ENCODE measurements around the gene DRAM1.
A peak's percentile ranks its signal among the peaks of the same experiment; 100 is the strongest.

The DRAM1 gene

DNA sequence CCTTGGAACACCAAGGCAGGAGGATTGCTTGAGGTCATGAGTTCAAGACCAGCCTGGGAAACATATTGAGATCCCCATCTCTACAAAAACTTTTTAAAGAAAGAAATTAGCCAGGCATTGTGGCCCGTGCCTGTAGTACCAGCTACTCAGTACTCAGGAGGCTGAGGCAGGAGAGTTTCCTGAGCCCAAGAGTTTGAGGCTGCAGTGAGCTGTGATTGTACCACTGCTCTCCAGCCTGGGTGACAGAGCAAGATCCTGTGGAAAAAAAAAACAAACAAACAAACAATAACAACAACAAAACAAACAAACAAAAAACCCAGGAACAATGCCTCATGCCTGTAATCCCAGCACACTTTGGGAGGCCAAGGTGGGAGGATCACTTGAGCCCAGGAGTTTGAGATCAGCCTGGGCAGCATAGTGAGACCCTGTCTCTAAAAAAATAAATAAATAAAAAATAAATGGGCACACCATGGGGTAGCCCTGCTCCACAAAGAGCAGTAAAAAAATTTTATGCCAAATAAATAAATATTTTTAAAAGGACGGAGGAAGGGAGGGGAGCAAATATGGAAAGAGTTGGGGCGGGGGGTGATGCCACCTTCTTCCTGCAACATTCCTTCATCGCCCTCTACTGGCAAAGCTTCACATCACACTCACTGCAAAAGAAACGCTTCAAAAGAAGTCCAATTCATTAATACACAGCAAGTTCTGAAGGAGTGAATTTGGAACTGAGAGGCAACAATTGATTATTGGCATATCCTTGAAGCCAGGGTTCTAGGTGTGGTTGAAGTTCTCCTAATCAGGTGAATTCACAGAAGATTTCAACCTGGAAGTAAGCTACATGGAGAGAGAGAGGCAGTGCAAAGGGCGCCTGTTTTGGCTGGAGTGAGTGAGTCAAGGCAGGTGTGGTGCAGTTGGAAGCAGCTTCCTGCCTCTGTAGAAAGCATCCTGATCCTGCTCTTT is 37.8 kb upstream of the DRAM1 start (continued):
- TF ChIP-seq, protein P1, sequence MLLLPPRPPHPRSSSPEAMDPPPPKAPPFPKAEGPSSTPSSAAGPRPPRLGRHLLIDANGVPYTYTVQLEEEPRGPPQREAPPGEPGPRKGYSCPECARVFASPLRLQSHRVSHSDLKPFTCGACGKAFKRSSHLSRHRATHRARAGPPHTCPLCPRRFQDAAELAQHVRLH (tag by site-specific recombination; IDR thresholded peaks at IDR 0.05), result no peak
- TF ChIP-seq ZNF660 (tag by site-specific recombination; IDR thresholded peaks at IDR 0.05), result no peak
- TF ChIP-seq KLF8 (tag by site-specific recombination; IDR thresholded peaks at IDR 0.05), result 0 out of 2 replicates have a peak, but pooled peaks have one; percentile 13
- TF ChIP-seq GLI2 (tag by site-specific recombination; IDR thresholded peaks at IDR 0.05; ENCODE audit: borderline replicate concordance, low read depth), result no peak
- TF ChIP-seq ZNF121 (tag by site-specific recombination; IDR thresholded peaks at IDR 0.05), result peak; percentile 96
- TF ChIP-seq MZF1 (tag by site-specific recombination; IDR thresholded peaks at IDR 0.05; ENCODE audit: borderline replicate concordance), result no peak
- TF ChIP-seq ZNF596 (tag by site-specific recombination; IDR thresholded peaks at IDR 0.05), result no peak
- no peak for TF ChIP-seq ZNF549 (tag by site-specific recombination; IDR thresholded peaks at IDR 0.05)
- TF ChIP-seq ZBTB17 (tag by site-specific recombination; IDR thresholded peaks at IDR 0.05), result no peak
- TF ChIP-seq, protein P2, sequence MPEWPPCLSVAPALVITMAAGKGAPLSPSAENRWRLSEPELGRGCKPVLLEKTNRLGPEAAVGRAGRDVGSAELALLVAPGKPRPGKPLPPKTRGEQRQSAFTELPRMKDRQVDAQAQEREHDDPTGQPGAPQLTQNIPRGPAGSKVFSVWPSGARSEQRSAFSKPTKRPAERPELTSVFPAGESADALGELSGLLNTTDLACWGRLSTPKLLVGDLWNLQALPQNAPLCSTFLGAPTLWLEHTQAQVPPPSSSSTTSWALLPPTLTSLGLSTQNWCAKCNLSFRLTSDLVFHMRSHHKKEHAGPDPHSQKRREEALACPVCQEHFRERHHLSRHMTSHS (tag by site-specific recombination; IDR thresholded peaks at IDR 0.05), result no peak
- no peak for TF ChIP-seq ZNF544 (tag by site-specific recombination; IDR thresholded peaks at IDR 0.05)
- no peak for TF ChIP-seq ZNF138 (tag by site-specific recombination; IDR thresholded peaks at IDR 0.05; ENCODE audit: borderline replicate concordance)
- TF ChIP-seq ZNF558 (tag by site-specific recombination; IDR thresholded peaks at IDR 0.05), result no peak
- TF ChIP-seq, protein P3, sequence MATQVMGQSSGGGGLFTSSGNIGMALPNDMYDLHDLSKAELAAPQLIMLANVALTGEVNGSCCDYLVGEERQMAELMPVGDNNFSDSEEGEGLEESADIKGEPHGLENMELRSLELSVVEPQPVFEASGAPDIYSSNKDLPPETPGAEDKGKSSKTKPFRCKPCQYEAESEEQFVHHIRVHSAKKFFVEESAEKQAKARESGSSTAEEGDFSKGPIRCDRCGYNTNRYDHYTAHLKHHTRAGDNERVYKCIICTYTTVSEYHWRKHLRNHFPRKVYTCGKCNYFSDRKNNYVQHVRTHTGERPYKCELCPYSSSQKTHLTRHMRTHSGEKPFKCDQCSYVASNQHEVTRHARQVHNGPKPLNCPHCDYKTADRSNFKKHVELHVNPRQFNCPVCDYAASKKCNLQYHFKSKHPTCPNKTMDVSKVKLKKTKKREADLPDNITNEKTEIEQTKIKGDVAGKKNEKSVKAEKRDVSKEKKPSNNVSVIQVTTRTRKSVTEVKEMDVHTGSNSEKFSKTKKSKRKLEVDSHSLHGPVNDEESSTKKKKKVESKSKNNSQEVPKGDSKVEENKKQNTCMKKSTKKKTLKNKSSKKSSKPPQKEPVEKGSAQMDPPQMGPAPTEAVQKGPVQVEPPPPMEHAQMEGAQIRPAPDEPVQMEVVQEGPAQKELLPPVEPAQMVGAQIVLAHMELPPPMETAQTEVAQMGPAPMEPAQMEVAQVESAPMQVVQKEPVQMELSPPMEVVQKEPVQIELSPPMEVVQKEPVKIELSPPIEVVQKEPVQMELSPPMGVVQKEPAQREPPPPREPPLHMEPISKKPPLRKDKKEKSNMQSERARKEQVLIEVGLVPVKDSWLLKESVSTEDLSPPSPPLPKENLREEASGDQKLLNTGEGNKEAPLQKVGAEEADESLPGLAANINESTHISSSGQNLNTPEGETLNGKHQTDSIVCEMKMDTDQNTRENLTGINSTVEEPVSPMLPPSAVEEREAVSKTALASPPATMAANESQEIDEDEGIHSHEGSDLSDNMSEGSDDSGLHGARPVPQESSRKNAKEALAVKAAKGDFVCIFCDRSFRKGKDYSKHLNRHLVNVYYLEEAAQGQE (tag by site-specific recombination; IDR thresholded peaks at IDR 0.05), result no peak
- TF ChIP-seq, protein P4, sequence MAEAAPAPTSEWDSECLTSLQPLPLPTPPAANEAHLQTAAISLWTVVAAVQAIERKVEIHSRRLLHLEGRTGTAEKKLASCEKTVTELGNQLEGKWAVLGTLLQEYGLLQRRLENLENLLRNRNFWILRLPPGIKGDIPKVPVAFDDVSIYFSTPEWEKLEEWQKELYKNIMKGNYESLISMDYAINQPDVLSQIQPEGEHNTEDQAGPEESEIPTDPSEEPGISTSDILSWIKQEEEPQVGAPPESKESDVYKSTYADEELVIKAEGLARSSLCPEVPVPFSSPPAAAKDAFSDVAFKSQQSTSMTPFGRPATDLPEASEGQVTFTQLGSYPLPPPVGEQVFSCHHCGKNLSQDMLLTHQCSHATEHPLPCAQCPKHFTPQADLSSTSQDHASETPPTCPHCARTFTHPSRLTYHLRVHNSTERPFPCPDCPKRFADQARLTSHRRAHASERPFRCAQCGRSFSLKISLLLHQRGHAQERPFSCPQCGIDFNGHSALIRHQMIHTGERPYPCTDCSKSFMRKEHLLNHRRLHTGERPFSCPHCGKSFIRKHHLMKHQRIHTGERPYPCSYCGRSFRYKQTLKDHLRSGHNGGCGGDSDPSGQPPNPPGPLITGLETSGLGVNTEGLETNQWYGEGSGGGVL (tag by site-specific recombination; IDR thresholded peaks at IDR 0.05), result no peak
- TF ChIP-seq SP3 (tag by site-specific recombination; IDR thresholded peaks at IDR 0.05), result no peak
- TF ChIP-seq CTCF (tag by site-specific recombination; IDR thresholded peaks at IDR 0.05), result 0 out of 2 replicates have a peak, but pooled peaks have one; percentile 54
- no peak for TF ChIP-seq ZNF830 (tag by site-specific recombination; IDR thresholded peaks at IDR 0.05; ENCODE audit: low read depth)
- TF ChIP-seq IKZF3 (tag by site-specific recombination; IDR thresholded peaks at IDR 0.05), result no peak
- no peak for TF ChIP-seq ZNF280C (tag by site-specific recombination; IDR thresholded peaks at IDR 0.05)
- 0 out of 2 replicates have a peak, but pooled peaks have one; percentile 11 for TF ChIP-seq SP7 (tag by site-specific recombination; IDR thresholded peaks at IDR 0.05)
- no peak for TF ChIP-seq PRDM6 (tag by site-specific recombination; IDR thresholded peaks at IDR 0.05)
- TF ChIP-seq ZNF670 (tag by site-specific recombination; IDR thresholded peaks at IDR 0.05; ENCODE audit: low read depth), result no peak
- no peak for TF ChIP-seq ZNF707 (tag by site-specific recombination; IDR thresholded peaks at IDR 0.05)
- no peak for TF ChIP-seq ZBTB48 (tag by site-specific recombination; IDR thresholded peaks at IDR 0.05)
- TF ChIP-seq ZNF654 (tag by site-specific recombination; IDR thresholded peaks at IDR 0.05; ENCODE audit: low read depth), result peak; percentile 89

All from HEK293 (cell line).